AG09319 (cell line): ENCODE data around the gene PIM2.

Source experiments
- DNase-seq: peaks from one replicate; pipeline ENCODE4 v3.0.0-alpha.2; 2010; ENCODE audit warnings: low read depth; ENCODE audit errors: extremely low read depth
- TF ChIP-seq, protein P1 (sequence below): IDR thresholded peaks from 2 replicates; pipeline ENCODE4 v1.5.1; 2011; ENCODE audit warnings: low read depth, mild to moderate bottlenecking, inconsistent platforms, low read length, moderate library complexity

PIM2 gene

DNA sequence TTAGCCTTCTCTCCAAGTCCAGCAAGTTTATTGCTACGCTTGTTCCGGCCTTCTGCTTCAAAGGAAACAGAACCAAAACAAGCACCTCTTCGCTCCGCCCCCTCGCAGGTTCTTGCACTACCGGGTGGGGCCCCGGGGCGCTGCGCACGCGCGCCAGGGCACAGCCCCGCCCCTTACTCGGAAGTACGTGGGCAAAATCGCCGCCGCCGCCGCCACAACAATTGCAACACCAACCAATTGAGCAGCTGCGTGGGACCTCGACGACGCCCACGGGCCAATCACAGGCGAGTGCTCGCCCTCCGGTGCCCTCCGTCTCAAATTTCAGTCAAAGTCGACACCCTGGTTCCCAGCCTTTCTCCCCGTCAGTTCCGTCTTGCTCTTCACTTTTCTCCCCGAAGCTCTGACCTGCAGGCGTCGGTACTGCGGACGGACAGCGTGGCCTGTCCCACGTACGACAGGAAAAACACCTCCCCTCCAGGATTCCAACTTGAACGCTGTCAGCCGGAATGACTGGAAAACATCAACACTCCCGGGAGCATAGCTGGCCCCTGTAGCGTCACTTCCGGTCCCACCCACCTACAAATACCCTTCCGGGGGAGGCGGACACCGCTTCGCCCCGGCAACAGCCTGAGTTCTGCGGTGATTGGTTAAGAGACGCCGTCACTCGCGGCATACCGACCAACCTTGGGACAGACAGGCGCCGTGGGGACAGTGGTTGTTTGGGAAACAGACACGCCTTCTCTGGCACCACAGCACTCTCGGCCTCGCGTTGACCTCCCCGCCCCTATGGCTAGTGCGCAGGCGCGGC is 39.2 kb upstream of the PIM2 start:
- TF ChIP-seq, protein P1, sequence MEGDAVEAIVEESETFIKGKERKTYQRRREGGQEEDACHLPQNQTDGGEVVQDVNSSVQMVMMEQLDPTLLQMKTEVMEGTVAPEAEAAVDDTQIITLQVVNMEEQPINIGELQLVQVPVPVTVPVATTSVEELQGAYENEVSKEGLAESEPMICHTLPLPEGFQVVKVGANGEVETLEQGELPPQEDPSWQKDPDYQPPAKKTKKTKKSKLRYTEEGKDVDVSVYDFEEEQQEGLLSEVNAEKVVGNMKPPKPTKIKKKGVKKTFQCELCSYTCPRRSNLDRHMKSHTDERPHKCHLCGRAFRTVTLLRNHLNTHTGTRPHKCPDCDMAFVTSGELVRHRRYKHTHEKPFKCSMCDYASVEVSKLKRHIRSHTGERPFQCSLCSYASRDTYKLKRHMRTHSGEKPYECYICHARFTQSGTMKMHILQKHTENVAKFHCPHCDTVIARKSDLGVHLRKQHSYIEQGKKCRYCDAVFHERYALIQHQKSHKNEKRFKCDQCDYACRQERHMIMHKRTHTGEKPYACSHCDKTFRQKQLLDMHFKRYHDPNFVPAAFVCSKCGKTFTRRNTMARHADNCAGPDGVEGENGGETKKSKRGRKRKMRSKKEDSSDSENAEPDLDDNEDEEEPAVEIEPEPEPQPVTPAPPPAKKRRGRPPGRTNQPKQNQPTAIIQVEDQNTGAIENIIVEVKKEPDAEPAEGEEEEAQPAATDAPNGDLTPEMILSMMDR = no peak
- peak; percentile 97 for DNase-seq

GRCh38 chrX:48957477-48957826 is 38.6 kb upstream of the PIM2 start, which contains the start of gene OTUD5:
TSS of gene OTUD5 (minus strand) at chrX:48957607. CDS start at chrX:48957570, 37 bp downstream.
- DNase-seq = no peak
- TF ChIP-seq, protein P1 = no peak

DNA sequence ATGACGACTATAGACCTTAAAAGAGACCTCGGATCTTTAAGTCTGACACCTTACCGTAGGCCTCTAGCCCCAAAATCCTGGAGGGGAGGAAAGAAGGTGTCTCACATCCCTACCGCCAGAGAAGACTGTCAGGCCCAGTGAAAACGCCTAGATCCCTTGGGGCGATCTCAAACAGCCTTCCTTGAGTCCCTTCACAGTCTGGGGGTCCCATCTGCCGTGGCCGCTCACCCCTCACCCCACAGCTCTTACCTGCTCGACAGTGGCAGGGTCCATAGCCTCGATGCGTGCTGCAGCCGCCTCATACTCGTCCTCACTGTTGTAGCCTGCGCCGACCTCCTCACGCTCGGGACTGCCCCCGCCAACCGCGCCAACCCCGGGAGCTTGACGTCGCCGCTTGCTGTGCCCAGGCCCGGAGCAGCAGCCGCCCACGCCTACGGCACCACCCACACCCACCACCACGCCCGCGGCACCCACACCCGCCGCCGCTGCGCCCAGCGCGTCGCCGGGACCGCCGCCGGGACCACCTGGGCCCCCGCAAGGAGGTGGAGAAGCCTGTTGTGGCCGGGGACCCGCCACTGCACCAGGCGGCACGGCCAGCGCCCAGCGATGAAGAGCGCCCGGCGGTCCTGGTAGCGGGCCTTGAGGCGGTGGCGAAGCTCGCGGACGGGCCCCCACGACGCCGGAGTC is 38.0 kb upstream of the PIM2 start:
- TF ChIP-seq, protein P1 = no peak
- no peak for DNase-seq

DNA sequence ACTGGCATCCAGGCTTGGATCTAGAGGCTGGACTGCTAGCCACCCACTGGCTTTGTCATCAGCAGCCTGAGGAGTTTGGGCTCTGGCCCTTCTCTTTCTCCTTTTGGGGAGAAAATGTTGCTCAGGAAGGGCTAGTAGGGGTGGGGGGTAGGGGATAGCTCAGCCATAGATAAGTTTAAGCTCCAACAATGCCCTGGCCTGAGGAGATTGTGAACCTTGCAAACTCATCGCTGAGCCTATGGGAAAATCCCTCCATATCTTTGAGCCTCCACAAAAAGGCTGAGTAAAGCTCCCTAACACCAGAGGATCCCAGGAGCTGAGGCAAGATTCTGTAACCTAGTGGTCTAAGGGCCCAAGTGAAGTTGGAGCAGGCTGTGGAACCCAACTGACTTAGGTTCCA is 29.8 kb upstream of the PIM2 start:
- TF ChIP-seq, protein P1 = no peak
- no peak for DNase-seq

DNA sequence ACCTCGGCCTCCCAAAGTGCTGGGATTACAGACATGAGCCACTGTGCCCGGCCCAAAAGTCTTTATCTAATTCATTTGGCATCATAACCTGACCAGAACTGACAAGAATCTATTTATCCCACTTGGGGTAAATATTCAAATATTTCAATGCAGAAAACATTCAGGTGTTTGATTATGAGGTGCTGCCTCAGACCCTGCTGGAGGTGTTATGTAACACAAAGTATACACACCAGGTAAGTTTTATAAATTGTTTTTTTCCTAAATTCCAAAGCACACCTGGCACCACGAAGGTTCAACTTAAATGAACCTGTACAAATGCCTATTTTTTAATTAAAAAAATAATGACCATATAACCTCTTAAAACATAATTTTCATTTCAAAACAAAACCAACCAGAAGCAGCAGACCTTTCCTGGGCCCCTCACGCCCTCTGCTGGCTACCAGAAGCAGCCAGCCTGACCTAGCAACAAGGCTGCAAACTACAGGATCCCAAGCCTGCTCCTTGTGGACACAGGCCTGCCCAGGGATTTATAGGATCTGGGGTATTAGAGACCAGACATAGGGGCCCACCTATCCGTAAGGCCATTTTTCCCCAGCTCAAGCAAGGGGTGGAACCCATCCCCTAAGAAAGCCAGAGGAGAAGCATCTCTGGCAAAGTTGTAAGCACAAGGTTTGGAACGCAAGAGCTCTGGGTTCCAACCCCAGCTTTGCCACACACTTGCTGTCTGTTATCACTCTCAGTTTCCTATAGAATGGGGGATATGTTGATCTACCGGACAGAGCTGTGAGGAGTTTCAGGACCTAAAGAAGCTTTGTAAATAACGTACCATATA is 26.9 kb upstream of the PIM2 start:
- DNase-seq = no peak
- TF ChIP-seq, protein P1 = peak; percentile 85

DNA sequence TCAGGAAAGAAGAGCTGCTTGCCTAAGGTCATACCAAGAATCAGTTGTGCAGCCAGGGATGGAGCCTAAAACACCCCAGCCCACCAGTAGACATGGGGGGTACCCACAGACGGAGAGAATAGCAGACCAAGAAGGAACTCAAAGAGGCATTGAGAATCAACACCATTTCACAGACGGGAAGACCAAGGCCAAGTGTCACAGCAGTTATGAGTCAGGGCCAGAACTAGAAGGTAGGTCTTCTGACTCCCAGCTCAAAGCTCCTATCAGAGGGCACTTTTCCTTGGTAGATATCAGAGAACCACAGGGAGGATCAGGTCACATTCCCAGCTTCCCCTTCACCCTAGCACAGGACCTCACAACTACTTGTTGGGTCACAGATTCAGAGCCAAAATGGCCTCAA is 24.1 kb upstream of the PIM2 start:
- no peak for DNase-seq
- TF ChIP-seq, protein P1 = no peak
